Vagina (tissue), 2 donors: ENCODE measurements around the gene CAPRIN2. TPM values are rescaled to one million over a fixed set of nuclear protein-coding genes. Genes with fewer than 3 reads are reported as not detected.

Experiments
- DNase-seq, 2 donors: peaks; one replicate each; pipeline ENCODE4 v3.0.0-alpha.2; 2017; ENCODE audit errors: extremely low spot score in 2 of 2
- H3K27ac ChIP-seq: fragments of 200-600 bp; sonication (generic); one replicate; pipeline ENCODE4 v1.5.1; 2019
- H3K27me3 ChIP-seq: fragments of 200-600 bp; sonication (generic); one replicate; pipeline ENCODE4 v1.5.1; 2019
- H3K36me3 ChIP-seq, 2 donors: fragments of 200-600 bp; sonication (generic); one replicate each; pipeline ENCODE4 v1.5.1; 2017 to 2019
- H3K4me1 ChIP-seq: fragments of 200-600 bp; sonication (generic); one replicate; pipeline ENCODE4 v1.5.1; 2019
- H3K4me3 ChIP-seq, 2 donors: fragments of 200-600 bp; sonication (generic); 1 replicate in 1 of 2; 2 replicates in 1 of 2; pipeline ENCODE4 v1.5.1; 2016 to 2019
- H3K9me3 ChIP-seq: fragments of 200-600 bp; sonication (generic); one replicate; pipeline ENCODE4 v1.5.1; 2019
- POLR2A ChIP-seq, 2 donors: fragments of 450-650 bp; IDR thresholded peaks; one replicate each; pipeline ENCODE4 v1.6.1; 2017; ENCODE audit warnings: antibody characterized with exemption in 2 of 2, mild to moderate bottlenecking in 2 of 2, moderate library complexity in 2 of 2
- POLR2AphosphoS5 ChIP-seq, 2 donors: sonication (generic); formaldehyde crosslinking; IDR thresholded peaks; one replicate each; pipeline ENCODE4 v1.9.0; 2017; ENCODE audit warnings: antibody characterized with exemption in 2 of 2, mild to moderate bottlenecking in 2 of 2, low read depth in 1 of 2; ENCODE audit not compliant: insufficient read depth in 1 of 2
- intact Hi-C: fragments of 100-400 bp; cut with DNase I; formaldehyde crosslinking; loops from one replicate; pipeline ENCODE4 v1.15.1; 2023
- total RNA-seq: library from RNA; depleted of rRNA; stranded (reverse); fragments of >200 nt; gene quantifications from one replicate; pipeline ENCODE4 v1.2.3, GENCODE V29; 2016
- TF ChIP-seq, protein P1 (sequence below), 3 experiments: fragments of 450-650 bp in 2 of 3; fragments of 200-600 bp in 1 of 3; sonication (generic) in 1 of 3; IDR thresholded peaks; one replicate each; pipeline ENCODE4 v1.5.1; 2017 to 2019; ENCODE audit warnings: antibody characterized with exemption in 3 of 3, mild to moderate bottlenecking in 2 of 3, moderate library complexity in 2 of 3

CAPRIN2 gene
- total RNA-seq, 1 donor from 2014 or later = 41.3 TPM

- Histone ChIP-seq H3K27me3 (no peaks in the 10 kb centered on the region), H3K36me3 (peaks cover 0 to 23% of the 10 kb centered on the region in 2 donors), H3K9me3 (no peaks in the 10 kb centered on the region), H3K4me1 (no peaks in the 10 kb centered on the region), H3K27ac (no peak overlapping the region), H3K4me3 (no peak overlapping the region)
- TF ChIP-seq, protein P1, sequence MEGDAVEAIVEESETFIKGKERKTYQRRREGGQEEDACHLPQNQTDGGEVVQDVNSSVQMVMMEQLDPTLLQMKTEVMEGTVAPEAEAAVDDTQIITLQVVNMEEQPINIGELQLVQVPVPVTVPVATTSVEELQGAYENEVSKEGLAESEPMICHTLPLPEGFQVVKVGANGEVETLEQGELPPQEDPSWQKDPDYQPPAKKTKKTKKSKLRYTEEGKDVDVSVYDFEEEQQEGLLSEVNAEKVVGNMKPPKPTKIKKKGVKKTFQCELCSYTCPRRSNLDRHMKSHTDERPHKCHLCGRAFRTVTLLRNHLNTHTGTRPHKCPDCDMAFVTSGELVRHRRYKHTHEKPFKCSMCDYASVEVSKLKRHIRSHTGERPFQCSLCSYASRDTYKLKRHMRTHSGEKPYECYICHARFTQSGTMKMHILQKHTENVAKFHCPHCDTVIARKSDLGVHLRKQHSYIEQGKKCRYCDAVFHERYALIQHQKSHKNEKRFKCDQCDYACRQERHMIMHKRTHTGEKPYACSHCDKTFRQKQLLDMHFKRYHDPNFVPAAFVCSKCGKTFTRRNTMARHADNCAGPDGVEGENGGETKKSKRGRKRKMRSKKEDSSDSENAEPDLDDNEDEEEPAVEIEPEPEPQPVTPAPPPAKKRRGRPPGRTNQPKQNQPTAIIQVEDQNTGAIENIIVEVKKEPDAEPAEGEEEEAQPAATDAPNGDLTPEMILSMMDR (IDR thresholded peaks at IDR 0.05) = no peak
- no peak for TF ChIP-seq POLR2AphosphoS5 (IDR thresholded peaks at IDR 0.05; ENCODE audit: insufficient read depth in 1 of 2, low read depth in 1 of 2)
- no peak for TF ChIP-seq POLR2A (IDR thresholded peaks at IDR 0.05)
- intact Hi-C loops = no loop called here
- DNase-seq = no peak
Observed at GRCh38 chr12:30732954-30733637, 21.7 kb downstream of the CAPRIN2 start.

GRCh38 chr12:30730011-30730410, 24.7 kb downstream of the CAPRIN2 start:
- H3K4me3 ChIP-seq = no peak overlapping the region
- TF ChIP-seq POLR2AphosphoS5 (IDR thresholded peaks at IDR 0.05; ENCODE audit: insufficient read depth in 1 of 2, low read depth in 1 of 2) (no peak), POLR2A (IDR thresholded peaks at IDR 0.05) (no peak)
- TF ChIP-seq, protein P1 (IDR thresholded peaks at IDR 0.05) = no peak
- H3K27me3 ChIP-seq = no peaks in the 10 kb centered on the region
- peaks cover 0 to 18% of the 10 kb centered on the region in 2 donors for H3K36me3 ChIP-seq
- DNase-seq = no peak
- H3K9me3 ChIP-seq = no peaks in the 10 kb centered on the region
- H3K27ac ChIP-seq = no peak overlapping the region
- H3K4me1 ChIP-seq = no peaks in the 10 kb centered on the region
- intact Hi-C loops = no loop called here

DNA sequence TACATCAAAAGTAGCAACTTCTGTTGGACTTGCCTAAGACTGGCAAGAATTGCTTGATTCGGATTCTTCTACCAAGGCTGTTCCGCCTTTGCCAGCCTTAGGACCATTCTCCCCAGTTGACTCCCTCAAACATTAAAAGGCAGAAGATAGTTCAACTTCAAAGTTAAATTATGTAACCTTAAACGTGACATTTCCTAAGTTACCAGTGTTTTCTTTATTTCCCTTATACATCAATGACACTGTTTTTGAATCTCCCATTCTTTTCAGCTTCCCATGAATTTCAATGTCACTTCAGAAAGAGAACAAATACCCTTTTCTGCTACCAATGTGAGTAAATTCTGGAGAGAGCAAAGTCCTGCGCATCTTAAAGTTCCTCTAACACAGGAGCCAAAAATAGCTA, 25.2 kb downstream of the CAPRIN2 start:
- no peaks in the 10 kb centered on the region for H3K27me3 ChIP-seq
- H3K27ac ChIP-seq = no peak overlapping the region
- intact Hi-C loops = no loop called here
- no peaks in the 10 kb centered on the region for H3K9me3 ChIP-seq
- no peaks in the 10 kb centered on the region for H3K4me1 ChIP-seq
- no peak overlapping the region for H3K4me3 ChIP-seq
- H3K36me3 ChIP-seq = peaks cover 0 to 14% of the 10 kb centered on the region in 2 donors
- DNase-seq = no peak
- TF ChIP-seq POLR2AphosphoS5 (IDR thresholded peaks at IDR 0.05; ENCODE audit: insufficient read depth in 1 of 2, low read depth in 1 of 2) (no peak), POLR2A (IDR thresholded peaks at IDR 0.05) (no peak)
- TF ChIP-seq, protein P1 (IDR thresholded peaks at IDR 0.05) = no peak

DNA sequence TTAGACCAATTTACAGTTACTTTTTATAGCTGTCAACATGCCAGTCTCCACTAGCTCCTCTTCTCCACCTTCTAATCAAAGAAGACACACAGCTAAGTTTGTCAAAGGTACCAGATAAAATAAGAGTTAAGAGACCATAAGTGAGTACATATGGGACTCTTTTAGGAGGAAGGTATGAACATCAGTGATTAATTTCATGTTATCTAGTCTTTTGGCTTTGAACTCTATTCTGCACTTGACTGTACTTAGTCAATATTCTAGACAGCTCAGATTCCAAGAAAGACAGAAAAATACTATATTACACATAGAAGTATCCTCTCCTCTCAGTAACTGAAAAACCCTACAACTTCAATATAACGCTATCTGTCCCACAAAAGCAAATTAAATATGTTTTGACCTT, 28.1 kb downstream of the CAPRIN2 start:
- Histone ChIP-seq H3K27ac (no peak overlapping the region), H3K9me3 (no peaks in the 10 kb centered on the region), H3K36me3 (peaks cover 0 to 30% of the 10 kb centered on the region in 2 donors), H3K4me3 (no peak overlapping the region), H3K27me3 (no peaks in the 10 kb centered on the region), H3K4me1 (no peaks in the 10 kb centered on the region)
- TF ChIP-seq POLR2AphosphoS5 (IDR thresholded peaks at IDR 0.05; ENCODE audit: insufficient read depth in 1 of 2, low read depth in 1 of 2) (no peak), POLR2A (IDR thresholded peaks at IDR 0.05) (no peak)
- intact Hi-C loops = no loop called here
- no peak for DNase-seq

DNA sequence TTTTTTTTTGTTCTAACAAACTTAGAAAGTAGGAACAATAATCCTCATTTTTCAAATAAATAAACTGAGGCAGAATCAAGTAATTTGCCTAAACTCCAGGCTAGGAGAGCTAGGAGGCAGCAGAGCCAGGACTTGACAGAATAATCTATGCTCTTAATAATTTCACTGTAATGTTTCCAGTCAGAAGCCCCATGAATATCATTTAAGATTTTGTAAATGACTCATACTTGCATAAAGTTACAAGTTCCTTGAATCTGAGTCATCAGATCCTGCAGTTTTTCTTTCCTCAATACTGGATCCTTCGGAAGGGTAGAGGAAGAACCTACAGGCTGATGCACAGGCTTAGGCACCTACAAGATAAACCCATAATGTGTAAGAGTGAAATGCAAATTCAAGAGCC, 29.0 kb downstream of the CAPRIN2 start:
- intact Hi-C loops = no loop called here
- no peak overlapping the region for H3K4me3 ChIP-seq
- H3K9me3 ChIP-seq = no peaks in the 10 kb centered on the region
- H3K27me3 ChIP-seq = no peaks in the 10 kb centered on the region
- no peak overlapping the region for H3K27ac ChIP-seq
- peaks cover 0 to 36% of the 10 kb centered on the region in 2 donors for H3K36me3 ChIP-seq
- no peaks in the 10 kb centered on the region for H3K4me1 ChIP-seq
- TF ChIP-seq POLR2AphosphoS5 (IDR thresholded peaks at IDR 0.05; ENCODE audit: insufficient read depth in 1 of 2, low read depth in 1 of 2) (no peak), POLR2A (IDR thresholded peaks at IDR 0.05) (no peak)
- TF ChIP-seq, protein P1 (IDR thresholded peaks at IDR 0.05) = no peak
- DNase-seq = no peak
